Esophagus muscularis mucosa (tissue), 4 donors: ENCODE results near the gene CNTLN. TPM values are rescaled to one million over a fixed set of nuclear protein-coding genes. Genes with fewer than 3 reads are reported as not detected.
"Not testable (repeated sequence)": the region's sequence is repeated elsewhere in the genome, so short reads cannot be mapped to it uniquely, and the experiment has no call there.

Source experiments
- DNase-seq: peaks from one replicate; pipeline ENCODE4 v3.0.0-alpha.2; 2017; ENCODE audit errors: extremely low spot score
- H3K27ac ChIP-seq, 4 donors: fragments of 200-600 bp; sonication (generic); replicated peaks in 1 of 4; 1 replicate in 3 of 4; 2 replicates in 1 of 4; pipeline ENCODE4 v1.5.1; 2016 to 2019; ENCODE audit warnings: mild to moderate bottlenecking in 1 of 4
- H3K27me3 ChIP-seq, 4 donors: fragments of 200-600 bp; sonication (generic); one replicate each; pipeline versions ENCODE4 v1.5.1 to v1.6.0; 2016 to 2019
- H3K36me3 ChIP-seq, 4 donors: fragments of 200-600 bp; sonication (generic); one replicate each; pipeline ENCODE4 v1.5.1; 2016 to 2019
- H3K4me1 ChIP-seq, 4 donors: fragments of 200-600 bp; sonication (generic); one replicate each; pipeline ENCODE4 v1.5.1; 2016 to 2019
- H3K4me3 ChIP-seq, 4 donors: fragments of 200-600 bp; sonication (generic); 1 replicate in 2 of 4; 2 replicates in 2 of 4; pipeline ENCODE4 v1.5.1; 2016 to 2019; ENCODE audit warnings: mild to moderate bottlenecking in 4 of 4, moderate library complexity in 1 of 4
- H3K9me3 ChIP-seq, 4 donors: fragments of 200-600 bp; sonication (generic); 1 replicate in 3 of 4; 2 replicates in 1 of 4; pipeline ENCODE4 v1.5.1; 2016 to 2019
- CTCF ChIP-seq, 3 experiments: fragments of 200-600 bp in 2 of 3; fragments of 450-650 bp in 1 of 3; sonication (generic) in 2 of 3; IDR thresholded peaks; one replicate each; pipeline ENCODE4 v1.5.1; 2017 to 2019; ENCODE audit warnings: antibody characterized with exemption in 3 of 3, mild to moderate bottlenecking in 2 of 3, moderate library complexity in 1 of 3
- EP300 ChIP-seq: sonication (generic); formaldehyde crosslinking; IDR thresholded peaks from one replicate; pipeline ENCODE4 v1.6.1; 2017; ENCODE audit warnings: antibody characterized with exemption
- POLR2A ChIP-seq: fragments of 450-650 bp; IDR thresholded peaks from one replicate; pipeline ENCODE4 v1.6.1; 2017; ENCODE audit warnings: antibody characterized with exemption, moderate library complexity, mild to moderate bottlenecking, low read depth
- POLR2AphosphoS5 ChIP-seq, 2 donors: sonication (generic); formaldehyde crosslinking; IDR thresholded peaks; one replicate each; pipeline ENCODE4 v1.6.1; 2017; ENCODE audit warnings: antibody characterized with exemption in 2 of 2
- WGBS: methylation state at CpG from one replicate; pipeline ENCODE4 v1.1.5; 2018; 5-methylcytosine and 5-hydroxymethylcytosine counted together
- intact Hi-C: fragments of 100-400 bp; cut with DNase I; formaldehyde crosslinking; loops from one replicate; pipeline ENCODE4 v1.15.1; 2023
- total RNA-seq, 4 donors: library from RNA; depleted of rRNA; stranded (reverse); fragments of >200 nt; gene quantifications; one replicate each; pipeline versions ENCODE4 v1.1.0 to v1.2.1, GENCODE V29; 2016

CNTLN gene
- total RNA-seq, 4 donors from 2014 or later = 9.4 to 14.1 (median 12.0) TPM

- no peak for TF ChIP-seq CTCF (IDR thresholded peaks at IDR 0.05)
- intact Hi-C loops = no loop called here
- Histone ChIP-seq H3K9me3 (peaks cover 0 to 34% (median 33%) of the 10 kb centered on the region in 4 donors), H3K4me3 (no peak overlapping the region), H3K27ac (no peak overlapping the region), H3K4me1 (no peaks in the 10 kb centered on the region), H3K36me3 (peaks cover 6 to 19% (median 8%) of the 10 kb centered on the region in 4 donors), H3K27me3 (no peaks in the 10 kb centered on the region)
- 99% methylated on average over 5 of the region's 5 CpGs for WGBS
- DNase-seq = no peak
These were observed 111.9 kb downstream of the CNTLN start for GRCh38 chr9:17246770-17247169.

DNA sequence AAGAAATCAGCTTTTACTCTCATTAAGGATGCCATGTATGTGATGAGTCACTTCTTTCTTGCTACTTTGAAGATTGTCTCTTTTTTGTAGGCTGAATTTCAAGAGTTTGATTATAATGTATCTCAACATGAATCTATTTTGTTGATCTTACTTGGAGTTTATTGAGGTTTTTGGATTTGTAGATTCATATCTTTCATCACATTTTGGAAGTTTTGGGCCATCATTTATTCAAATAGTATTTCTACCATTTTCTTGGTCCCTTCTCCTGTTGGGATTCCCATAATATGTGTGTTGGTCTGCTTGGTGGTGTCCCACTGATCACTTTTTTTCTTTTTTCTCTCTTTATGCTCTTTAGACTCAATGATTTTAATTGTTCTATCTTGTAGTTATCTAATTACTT is 116.3 kb downstream of the CNTLN start:
- peaks cover 0 to 57% (median 48%) of the 10 kb centered on the region in 4 donors for H3K9me3 ChIP-seq
- TF ChIP-seq POLR2AphosphoS5 (IDR thresholded peaks at IDR 0.05) (no peak), CTCF (IDR thresholded peaks at IDR 0.05) (no peak), POLR2A (no peak), EP300 (no peak)
- DNase-seq = no peak

DNA sequence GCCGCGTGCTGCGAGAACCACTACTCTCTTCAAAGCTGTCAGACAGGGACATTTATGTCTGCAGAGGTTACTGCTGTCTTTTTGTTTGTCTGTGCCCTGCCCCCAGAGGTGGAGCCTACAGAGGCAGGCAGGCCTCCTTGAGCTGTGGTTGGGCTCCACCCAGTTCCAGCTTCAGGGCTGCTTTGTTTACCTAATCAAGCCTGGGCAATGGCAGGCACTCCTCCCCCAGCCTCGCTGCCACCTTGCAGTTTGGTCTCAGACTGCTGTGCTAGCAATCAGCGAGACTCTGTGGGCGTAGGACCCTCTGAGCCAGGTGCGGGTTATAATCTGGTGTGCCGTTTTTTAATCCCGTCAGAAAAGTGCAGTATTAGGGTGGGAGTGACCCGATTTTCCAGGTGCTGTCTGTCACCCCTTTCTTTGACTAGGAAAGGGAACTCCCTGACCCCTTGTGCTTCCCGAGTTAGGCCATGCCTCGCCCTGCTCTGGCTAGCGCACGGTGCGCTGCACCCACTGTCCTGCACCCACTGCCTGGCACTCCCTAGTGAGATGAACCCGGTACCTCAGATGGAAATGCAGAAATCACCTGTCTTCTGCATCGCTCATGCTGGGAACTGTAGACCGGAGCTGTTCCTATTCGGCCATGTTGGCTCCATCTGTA is 133.8 kb downstream of the CNTLN start:
- H3K36me3 ChIP-seq, H3K27me3 ChIP-seq, H3K4me1 ChIP-seq, DNase-seq, H3K9me3 ChIP-seq, H3K27ac ChIP-seq, H3K4me3 ChIP-seq, intact Hi-C loops: not testable (repeated sequence)
- WGBS = 95% methylated on average over 18 of the region's 19 CpGs

More for the DNA sequence above, 116.3 kb downstream of the CNTLN start:
- H3K4me3 ChIP-seq = no peak overlapping the region
- no peaks in the 10 kb centered on the region for H3K4me1 ChIP-seq
- H3K27ac ChIP-seq = no peak overlapping the region
- intact Hi-C loops = no loop called here
- H3K36me3 ChIP-seq = peaks cover 0 to 16% (median 2%) of the 10 kb centered on the region in 4 donors
- no peaks in the 10 kb centered on the region for H3K27me3 ChIP-seq

DNA sequence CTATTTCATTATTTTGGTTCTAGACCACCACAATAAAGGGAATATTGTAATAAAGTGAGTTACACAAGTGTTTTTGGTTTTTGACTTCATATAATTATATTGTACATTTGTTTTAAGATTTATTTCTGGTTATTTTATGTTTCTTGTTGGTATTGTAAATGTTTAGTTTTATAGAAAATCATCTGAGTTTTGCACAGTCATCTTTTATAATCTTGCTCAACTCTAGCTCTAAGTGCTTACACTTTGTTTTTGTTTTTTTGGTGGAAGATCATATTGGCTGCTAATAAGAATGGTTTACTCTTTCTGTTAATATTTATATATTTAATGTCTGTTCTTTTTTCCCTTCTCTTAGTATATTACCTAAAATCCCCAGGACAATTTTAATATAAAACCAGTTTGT is 135.0 kb downstream of the CNTLN start:
- no peaks in the 10 kb centered on the region for H3K27me3 ChIP-seq
- H3K36me3 ChIP-seq = no peaks in the 10 kb centered on the region
- no peaks in the 10 kb centered on the region for H3K9me3 ChIP-seq
- intact Hi-C loops = no loop called here
- no peak for TF ChIP-seq POLR2AphosphoS5 (IDR thresholded peaks at IDR 0.05)
- TF ChIP-seq EP300 = no peak
- H3K27ac ChIP-seq = no peak overlapping the region
- no peak for DNase-seq
- H3K4me3 ChIP-seq = no peak overlapping the region
- peaks cover 0 to 8% (median 0%) of the 10 kb centered on the region in 4 donors for H3K4me1 ChIP-seq

- Histone ChIP-seq H3K27ac (no peak overlapping the region), H3K27me3 (no peaks in the 10 kb centered on the region), H3K9me3 (no peaks in the 10 kb centered on the region), H3K4me3 (no peak overlapping the region), H3K36me3 (no peaks in the 10 kb centered on the region), H3K4me1 (peaks cover 0 to 8% (median 0%) of the 10 kb centered on the region in 4 donors)
- no peak for TF ChIP-seq EP300
- no peak for TF ChIP-seq POLR2AphosphoS5 (IDR thresholded peaks at IDR 0.05)
- no peak for TF ChIP-seq CTCF (IDR thresholded peaks at IDR 0.05)
- no peak for TF ChIP-seq POLR2A
- DNase-seq = no peak
- intact Hi-C loops = no loop called here
These were observed 137.7 kb downstream of the CNTLN start for GRCh38 chr9:17272536-17272935.

DNA sequence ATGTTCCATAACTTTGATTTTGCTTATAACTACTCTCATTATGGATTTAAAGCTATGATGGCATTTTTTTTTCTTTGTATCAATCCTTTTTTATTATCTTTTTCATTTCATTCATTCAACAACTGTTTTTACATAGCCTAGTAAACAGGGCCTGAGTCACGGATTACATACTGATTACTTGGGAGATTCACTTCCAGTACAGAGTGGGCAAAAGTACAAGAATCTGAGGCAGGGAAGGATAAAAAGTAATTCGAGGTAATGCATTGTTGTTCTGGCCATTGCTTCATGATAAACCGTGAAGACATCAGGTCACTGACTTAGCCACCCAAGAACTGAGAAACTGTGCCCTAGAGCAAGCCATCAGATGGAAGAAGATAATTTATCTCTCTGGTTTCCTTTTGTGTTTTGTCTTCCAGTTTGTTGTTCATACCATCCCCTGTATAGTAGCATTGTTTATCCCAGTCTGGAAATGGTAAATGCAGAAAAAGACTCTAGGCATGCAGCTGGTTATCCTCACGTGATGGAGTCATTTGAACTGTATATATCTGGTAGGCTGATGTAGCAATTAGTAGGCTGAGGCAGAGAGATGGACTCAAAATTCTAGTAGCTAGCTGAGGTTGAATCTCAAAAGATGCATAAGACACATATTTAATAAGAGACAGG is 145.6 kb downstream of the CNTLN start:
- DNase-seq = no peak

DNA sequence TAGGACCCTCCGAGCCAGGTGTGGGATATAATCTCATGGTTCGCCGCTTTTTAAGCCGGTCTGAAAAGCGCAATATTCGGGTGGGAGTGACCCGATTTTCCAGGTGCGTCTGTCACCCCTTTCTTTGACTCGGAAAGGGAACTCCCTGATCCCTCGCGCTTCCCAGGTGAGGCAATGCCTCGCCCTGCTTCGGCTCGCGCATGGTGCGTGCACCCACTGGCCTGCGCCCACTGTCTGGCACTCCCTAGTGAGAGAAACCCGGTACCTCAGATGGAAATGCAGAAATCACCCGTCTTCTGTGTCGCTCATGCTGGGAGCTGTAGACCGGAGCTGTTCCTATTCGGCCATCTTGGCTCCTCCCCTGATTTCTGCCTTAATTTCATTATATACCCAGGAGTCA is 155.8 kb downstream of the CNTLN start:
- WGBS = 96% methylated on average over 8 of the region's 22 CpGs
- DNase-seq, H3K4me1 ChIP-seq, H3K9me3 ChIP-seq, H3K4me3 ChIP-seq, intact Hi-C loops, H3K27ac ChIP-seq, H3K27me3 ChIP-seq: not testable (repeated sequence)
- H3K36me3 ChIP-seq = peaks cover 0 to 10% (median 5%) of the 10 kb centered on the region in 4 donors

More for the DNA sequence above, 145.6 kb downstream of the CNTLN start:
- H3K9me3 ChIP-seq = peaks cover 0 to 4% (median 0%) of the 10 kb centered on the region in 4 donors
- H3K27ac ChIP-seq = no peak overlapping the region
- 78% methylated on average over 4 of the region's 4 CpGs for WGBS
- H3K4me3 ChIP-seq = no peak overlapping the region
- intact Hi-C loops = no loop called here
- no peaks in the 10 kb centered on the region for H3K4me1 ChIP-seq
- H3K27me3 ChIP-seq = no peaks in the 10 kb centered on the region
- H3K36me3 ChIP-seq = peaks cover 0 to 16% (median 0%) of the 10 kb centered on the region in 4 donors
- TF ChIP-seq CTCF (IDR thresholded peaks at IDR 0.05) (no peak), EP300 (no peak), POLR2AphosphoS5 (IDR thresholded peaks at IDR 0.05) (no peak), POLR2A (no peak)
